ENCODE results near the gene TXNRD2.

- TF ChIP-seq CTCF (conservative IDR thresholded peaks at IDR 0.05) = no peak
- no peak for TF ChIP-seq EZH2 (IDR thresholded peaks at IDR 0.05; ENCODE audit: low read depth)
Measured at GRCh38 chr22:19951346-19951745, 9.7 kb upstream of the TXNRD2 start.

Measured in PC-9 (cell line).